GM12878 (cell line): ENCODE measurements around the gene HERC4. TPM values are rescaled to one million over a fixed set of nuclear protein-coding genes. Genes with fewer than 3 reads are reported as not detected.

Experiments
- ATAC-seq: fragments of 200-7000 bp; cut with Tn5 transposase; 3 replicates; pipeline ENCODE4 v1.9.1; 2020; ENCODE audit warnings: mild to moderate bottlenecking, moderate library complexity
- BruUV-seq: library from RNA; stranded (reverse); fragments of 400-500 nt; replicated peaks from 2 replicates; lab custom pipeline; 2021; lab: Mats Ljungman, UMichigan
- CTCF ChIA-PET: fragments of 300-600 bp; sonication (Branson Sonifier 250); formaldehyde crosslinking; extraction: SDS; loops from one replicate; lab custom pipeline; 2021; ENCODE audit warnings: inconsistent platforms; lab: Yijun Ruan, JAX
- POLR2A ChIA-PET: fragments of 350-600 bp; formaldehyde crosslinking; extraction: SDS; loops from one replicate; lab custom pipeline; 2021; ENCODE audit warnings: inconsistent platforms; lab: Charles Lee
- RAD21 ChIA-PET: fragments of 300-600 bp; sonication (Branson Sonifier 250); formaldehyde crosslinking; loops from one replicate; lab custom pipeline; 2023; ENCODE audit warnings: antibody characterized with exemption; ENCODE audit not compliant: unreplicated experiment; lab: Charles Lee
- SMC1A ChIA-PET: fragments of 300-600 bp; sonication (Branson Sonifier 250); formaldehyde crosslinking; loops from one replicate; lab custom pipeline; 2023; ENCODE audit not compliant: unreplicated experiment, uncharacterized antibody; lab: Charles Lee
- DNase-seq: peaks from one replicate; pipeline ENCODE4 v3.0.0-alpha.2; 2011; ENCODE audit warnings: low read depth, low spot score
- FAIRE-seq: peaks from 3 replicates; lab custom pipeline; 2011; peaks lifted over from hg19 to GRCh38; lab: Jason Lieb, UNC
- H2AFZ ChIP-seq: 2 replicates; pipeline ENCODE4 v1.6.0; 2011; ENCODE audit warnings: low read depth, low read length, control low read depth; ENCODE audit not compliant: control insufficient read depth
- H3K27ac ChIP-seq: 2 replicates; pipeline ENCODE4 v1.5.1; 2011; ENCODE audit warnings: control low read depth; ENCODE audit not compliant: control insufficient read depth, insufficient read depth
- H3K27me3 ChIP-seq, 2 experiments: replicated peaks in 1 of 2; 2 replicates each; pipeline versions ENCODE4 v1.6.0 to v1.6.1; 2011; ENCODE audit warnings: low read length in 1 of 2; ENCODE audit not compliant: control insufficient read depth in 2 of 2, insufficient read depth in 2 of 2
- H3K36me3 ChIP-seq, 2 experiments: 2 replicates each; pipeline ENCODE4 v1.5.1; 2011; ENCODE audit warnings: low read length in 1 of 2; ENCODE audit not compliant: control insufficient read depth in 2 of 2, insufficient read depth in 2 of 2
- H3K4me1 ChIP-seq: 2 replicates; pipeline ENCODE4 v1.6.1; 2011; ENCODE audit warnings: mild to moderate bottlenecking, low read length, moderate library complexity, mixed read lengths; ENCODE audit not compliant: control insufficient read depth, insufficient read depth
- H3K4me2 ChIP-seq: 2 replicates; pipeline ENCODE4 v1.6.0; 2011; ENCODE audit warnings: control low read depth; ENCODE audit not compliant: control insufficient read depth, insufficient read depth
- H3K4me3 ChIP-seq: fragments of 200-600 bp; sonication (generic); 2 replicates; pipeline ENCODE4 v1.5.1; 2016
- H3K79me2 ChIP-seq: 2 replicates; pipeline ENCODE4 v1.6.0; 2011; ENCODE audit warnings: low read length; ENCODE audit not compliant: control insufficient read depth, insufficient read depth
- H3K9ac ChIP-seq: 2 replicates; pipeline ENCODE4 v1.8.0; 2011; ENCODE audit warnings: low read length, control low read depth, mixed read lengths; ENCODE audit not compliant: control insufficient read depth, insufficient read depth
- H3K9me3 ChIP-seq: replicated peaks from 3 replicates; pipeline ENCODE4 v1.5.1; 2011; ENCODE audit warnings: mild to moderate bottlenecking, low read length; ENCODE audit not compliant: control insufficient read depth, insufficient read depth
- H4K20me1 ChIP-seq: 2 replicates; pipeline ENCODE4 v1.6.0; 2011; ENCODE audit not compliant: control insufficient read depth, insufficient read depth
- HDGF ChIP-seq: fragments of 450-650 bp; IDR thresholded peaks from 2 replicates; pipeline ENCODE4 v1.6.1; 2016; ENCODE audit warnings: antibody characterized with exemption
- MYB ChIP-seq: fragments of 150-350 bp; IDR thresholded peaks from 2 replicates; pipeline ENCODE4 v1.6.1; 2014; ENCODE audit warnings: mild to moderate bottlenecking, low read depth, low read length, borderline replicate concordance
- PAX5 ChIP-seq: IDR thresholded peaks from 2 replicates; pipeline ENCODE4 v1.6.1; 2011; ENCODE audit warnings: low read depth, low read length, borderline replicate concordance
- ZNF384 ChIP-seq: IDR thresholded peaks from 2 replicates; pipeline ENCODE4 v1.6.1; 2012; ENCODE audit warnings: low read depth, mild to moderate bottlenecking, low read length, improper control_type of control experiment, borderline replicate concordance
- WGBS: methylation state at CpG from one replicate; pipeline ENCODE4 v1.1.6; 2016; ENCODE audit warnings: low lambda C conversion rate; ENCODE audit not compliant: insufficient replicate concordance, insufficient coverage; ENCODE audit errors: missing lambda C conversion rate; 5-methylcytosine and 5-hydroxymethylcytosine counted together
- in situ Hi-C: fragments of 300-500 bp; cut with MboI; formaldehyde crosslinking; loops from 9 replicates; pipeline ENCODE4 v1.14.3; 2018; ENCODE audit warnings: mixed read lengths
- intact Hi-C: fragments of 100-400 bp; cut with micrococcal nuclease; formaldehyde crosslinking; loops from one replicate; pipeline ENCODE4 v1.14.2; 2022; ENCODE audit not compliant: unreplicated experiment
- polyA plus RNA-seq, 11 experiments: library from polyadenylated mRNA; depleted of rRNA in 4 of 11; unstranded in 6 of 11; stranded (reverse) in 5 of 11; fragments of >200 nt; fragmentation: Nextera tagmentation in 4 of 11; fragmentation: Illumina TruSeq in 1 of 11; extraction: Ambion mirVana in 4 of 11; extraction: Trizol in 1 of 11; gene quantifications; 1 replicate in 1 of 11; 2 replicates in 10 of 11; pipeline versions ENCODE4 v1.2.1 to v1.2.3, GENCODE V29; 2011 to 2016; ENCODE audit warnings: inconsistent platforms in 2 of 11, missing spikeins in 2 of 11, low read depth in 1 of 11
- total RNA-seq, 4 experiments: library from RNA; depleted of rRNA in 3 of 4; stranded (reverse); fragments of >200 nt in 3 of 4; fragmentation: Illumina TruSeq in 1 of 4; extraction: Trizol in 1 of 4; gene quantifications; 2 replicates each; pipeline versions ENCODE4 v1.2.1 to v1.2.3, GENCODE V29; 2013 to 2021

The HERC4 gene
- total and polyA plus RNA-seq, 10 of the 15 experiments (the other 5 are each of a cell fraction or from before 2014, with no cell fraction given), result 9.7 to 36.8 (median 23.4) TPM

- H3K36me3 ChIP-seq, result no peaks in the 10 kb centered on the region
- no peak overlapping the region for H3K9ac ChIP-seq
- peak; percentile 26; the same call in 1 of the 2 replicates for TF ChIP-seq ZNF384
- no peak for TF ChIP-seq HDGF
- H3K27me3 ChIP-seq, result no peaks in the 10 kb centered on the region
- peak; percentile 41; the same call in 1 of the 3 replicates for ATAC-seq
- H3K4me2 ChIP-seq, result peak overlapping the region; percentile 34; the same call in 1 of the 2 replicates
- CTCF ChIA-PET, result interaction anchor here (0.6 to 1.8 kb wide), 8 partner anchors 10 to 301 kb away, joined by 3 to 7 read pairs (median 3); no protein-coding TSS in a partner anchor
- FAIRE-seq, result no peak
- in situ Hi-C loops, result no loop called here
- H2AFZ ChIP-seq, result no peak overlapping the region
- peaks cover 11% of the 10 kb centered on the region for H3K79me2 ChIP-seq
- H3K4me3 ChIP-seq, result peak overlapping the region; percentile 6; the same call in 1 of the 2 replicates
- SMC1A ChIA-PET, result interaction anchor here (0.9 to 3.4 kb wide), 7 partner anchors 9 to 185 kb away, joined by 3 to 11 read pairs (median 4); partner anchors contain the start of gene ATOH7
- WGBS, result 0% methylated on average over 1 of the region's 1 CpG
- H3K9me3 ChIP-seq, result no peaks in the 10 kb centered on the region
- H4K20me1 ChIP-seq, result no peaks in the 10 kb centered on the region
- no TSS peak for BruUV-seq
- peak overlapping the region; percentile 4 for H3K27ac ChIP-seq
- H3K4me1 ChIP-seq, result peaks cover 13% of the 10 kb centered on the region; the same call in 1 of the 2 replicates
- intact Hi-C loops, result no loop called here
- DNase-seq, result no peak
- POLR2A ChIA-PET, result interaction anchor here (0.7 kb wide), 1 partner anchor 295 kb away, joined by 3 read pairs; no protein-coding TSS in a partner anchor
- RAD21 ChIA-PET, result interaction anchor here (0.7 to 2.5 kb wide), 2 partner anchors 10 to 166 kb away, joined by 3 to 5 read pairs; no protein-coding TSS in a partner anchor
Measured at GRCh38 chr10:68047122-68047521, 28.0 kb downstream of the HERC4 start.

- ATAC-seq (peak; percentile 28), FAIRE-seq (no peak), DNase-seq (no peak)
- H3K9ac ChIP-seq, result no peak overlapping the region
- no peaks in the 10 kb centered on the region for H3K36me3 ChIP-seq
- SMC1A ChIA-PET, result interaction anchor here (0.9 to 3.4 kb wide), 10 partner anchors 8 to 185 kb away, joined by 3 to 11 read pairs (median 4); partner anchors contain the start of gene ATOH7
- H3K4me3 ChIP-seq, result peak overlapping the region; percentile 6; the same call in 1 of the 2 replicates
- no TSS peak for BruUV-seq
- intact Hi-C loops (no loop called here), in situ Hi-C loops (no loop called here)
- H3K4me1 ChIP-seq, result peaks cover 13% of the 10 kb centered on the region; the same call in 1 of the 2 replicates
- POLR2A ChIA-PET, result no interaction called here
- H3K9me3 ChIP-seq, result no peaks in the 10 kb centered on the region
- no peak overlapping the region for H2AFZ ChIP-seq
- H3K4me2 ChIP-seq, result peak overlapping the region; percentile 34; the same call in 1 of the 2 replicates
- RAD21 ChIA-PET, result interaction anchor here (0.7 to 2.5 kb wide), 2 partner anchors 9 to 166 kb away, joined by 3 to 5 read pairs; no protein-coding TSS in a partner anchor
- H4K20me1 ChIP-seq, result no peaks in the 10 kb centered on the region
- peaks cover 11% of the 10 kb centered on the region for H3K79me2 ChIP-seq
- H3K27me3 ChIP-seq, result no peaks in the 10 kb centered on the region
- CTCF ChIA-PET, result interaction anchor here (0.6 to 1.8 kb wide), 6 partner anchors 11 to 258 kb away, joined by 3 to 7 read pairs (median 3); no protein-coding TSS in a partner anchor
- TF ChIP-seq MYB (no peak), PAX5 (peak; percentile 35; the same call in 1 of the 2 replicates)
- TF ChIP-seq, all 136 proteins: peak for 1
- WGBS, result 48% methylated on average over 5 of the region's 5 CpGs
- peak overlapping the region; percentile 35; the same call in 1 of the 2 replicates for H3K27ac ChIP-seq
Measured at GRCh38 chr10:68046642-68047041, 28.4 kb downstream of the HERC4 start.
